Body of pancreas (tissue), 4 donors: Measurements from ENCODE around the gene IQCF5.
"Not testable (repeated sequence)": the region's sequence is repeated elsewhere in the genome, so short reads cannot be mapped to it uniquely, and the experiment has no call there.

Source experiments
- POLR2A ChIP-seq, 3 donors: fragments of 450-650 bp; IDR thresholded peaks; one replicate each; pipeline ENCODE4 v1.6.1; 2016; ENCODE audit warnings: antibody characterized with exemption in 3 of 3, mild to moderate bottlenecking in 2 of 3
- TF ChIP-seq, protein P1 (sequence below), 7 experiments: fragments of 450-650 bp in 4 of 7; fragments of 200-600 bp in 3 of 7; sonication (generic) in 3 of 7; IDR thresholded peaks; one replicate each; pipeline ENCODE4 v1.5.1; 2016 to 2019; ENCODE audit warnings: antibody characterized with exemption in 7 of 7

DNA sequence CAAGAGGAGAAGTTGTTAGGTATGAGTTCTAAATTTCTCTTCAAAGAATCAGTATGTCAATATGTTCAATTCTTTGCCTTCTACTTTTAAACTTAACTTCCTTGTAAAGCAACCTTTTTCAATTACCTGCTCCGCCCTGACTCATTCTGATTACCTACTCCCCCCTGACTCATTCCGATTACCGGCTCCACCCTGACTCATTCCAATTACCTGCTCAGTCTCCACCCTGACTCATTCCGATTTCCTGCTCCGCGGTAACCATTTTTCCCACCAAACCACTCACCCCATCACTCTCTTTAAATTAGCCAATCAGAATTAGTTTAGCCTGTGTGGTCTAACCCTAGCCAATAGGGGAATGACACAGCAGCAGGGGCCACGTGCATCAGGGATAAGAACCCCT lies 27.0 kb upstream of the IQCF5 start:
- TF ChIP-seq, protein P1, sequence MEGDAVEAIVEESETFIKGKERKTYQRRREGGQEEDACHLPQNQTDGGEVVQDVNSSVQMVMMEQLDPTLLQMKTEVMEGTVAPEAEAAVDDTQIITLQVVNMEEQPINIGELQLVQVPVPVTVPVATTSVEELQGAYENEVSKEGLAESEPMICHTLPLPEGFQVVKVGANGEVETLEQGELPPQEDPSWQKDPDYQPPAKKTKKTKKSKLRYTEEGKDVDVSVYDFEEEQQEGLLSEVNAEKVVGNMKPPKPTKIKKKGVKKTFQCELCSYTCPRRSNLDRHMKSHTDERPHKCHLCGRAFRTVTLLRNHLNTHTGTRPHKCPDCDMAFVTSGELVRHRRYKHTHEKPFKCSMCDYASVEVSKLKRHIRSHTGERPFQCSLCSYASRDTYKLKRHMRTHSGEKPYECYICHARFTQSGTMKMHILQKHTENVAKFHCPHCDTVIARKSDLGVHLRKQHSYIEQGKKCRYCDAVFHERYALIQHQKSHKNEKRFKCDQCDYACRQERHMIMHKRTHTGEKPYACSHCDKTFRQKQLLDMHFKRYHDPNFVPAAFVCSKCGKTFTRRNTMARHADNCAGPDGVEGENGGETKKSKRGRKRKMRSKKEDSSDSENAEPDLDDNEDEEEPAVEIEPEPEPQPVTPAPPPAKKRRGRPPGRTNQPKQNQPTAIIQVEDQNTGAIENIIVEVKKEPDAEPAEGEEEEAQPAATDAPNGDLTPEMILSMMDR (IDR thresholded peaks at IDR 0.05) = not testable (repeated sequence)
- not testable (repeated sequence) for TF ChIP-seq POLR2A (IDR thresholded peaks at IDR 0.05)
